WTC11 (cell line): ENCODE measurements around the gene M1AP. TPM values are rescaled to one million over a fixed set of nuclear protein-coding genes. Genes with fewer than 3 reads are reported as not detected.

Experiments
- ATAC-seq: fragments of 200-7000 bp; cut with Tn5 transposase; 2 replicates; pipeline ENCODE4 v1.10.0; 2021; ENCODE audit warnings: mild to moderate bottlenecking, moderate library complexity
- Bru-seq: library from RNA; stranded (reverse); fragments of 400-500 nt; gene quantifications from one replicate; lab custom pipeline; 2021; lab: Mats Ljungman, UMichigan
- CTCF ChIA-PET: fragments of 300-600 bp; sonication (Branson Sonifier 250); formaldehyde crosslinking; loops from one replicate; lab custom pipeline; 2021; ENCODE audit warnings: antibody characterized with exemption; lab: Charles Lee
- POLR2A ChIA-PET: fragments of 350-600 bp; sonication (Branson Sonifier 250); formaldehyde crosslinking; loops from one replicate; lab custom pipeline; 2021; ENCODE audit warnings: antibody characterized with exemption; lab: Charles Lee
- DNase-seq: peaks from one replicate; pipeline ENCODE4 v3.0.0; 2021; ENCODE audit warnings: low spot score
- H3K27ac Mint-ChIP-seq: 2 replicates; pipeline ENCODE4 v1.8.0; 2021; ENCODE audit warnings: mixed read lengths
- H3K27me3 Mint-ChIP-seq: 2 replicates; pipeline ENCODE4 v1.8.0; 2021; ENCODE audit warnings: low read depth, mild to moderate bottlenecking, moderate library complexity, mixed read lengths
- H3K36me3 Mint-ChIP-seq: 2 replicates; pipeline ENCODE4 v1.8.0; 2021; ENCODE audit warnings: mixed read lengths
- H3K4me1 Mint-ChIP-seq: 2 replicates; pipeline ENCODE4 v1.8.0; 2022; ENCODE audit warnings: mixed read lengths
- H3K4me3 Mint-ChIP-seq: 2 replicates; pipeline ENCODE4 v1.8.0; 2021; ENCODE audit warnings: mild to moderate bottlenecking, moderate library complexity, mixed read lengths
- H3K9me3 Mint-ChIP-seq: 2 replicates; pipeline ENCODE4 v1.8.0; 2021; ENCODE audit warnings: mixed read lengths
- AFF4 ChIP-seq: sonication (generic); formaldehyde crosslinking; IDR thresholded peaks from 2 replicates; pipeline ENCODE4 v1.8.1; 2023; ENCODE audit warnings: mild to moderate bottlenecking, missing genetic modification reagents, borderline replicate concordance
- CDX4 ChIP-seq: fragments of 250-450 bp; sonication (Bioruptor Pico); IDR thresholded peaks from 2 replicates; pipeline ENCODE4 v1.9.0; 2021; ENCODE audit warnings: moderate library complexity, mild to moderate bottlenecking, inconsistent platforms, borderline replicate concordance
- CREB1 ChIP-seq: sonication (generic); formaldehyde crosslinking; IDR thresholded peaks from 2 replicates; pipeline ENCODE4 v1.8.0; 2023; ENCODE audit warnings: mild to moderate bottlenecking, missing genetic modification reagents
- E2F5 ChIP-seq: sonication (generic); formaldehyde crosslinking; IDR thresholded peaks from 2 replicates; pipeline ENCODE4 v1.8.1; 2022; ENCODE audit warnings: mild to moderate bottlenecking, moderate library complexity, missing genetic modification reagents
- GTF2I ChIP-seq: fragments of 250-450 bp; sonication (Bioruptor Pico); conservative IDR thresholded peaks from 2 replicates; pipeline ENCODE4 v1.4.0; 2021; ENCODE audit warnings: mild to moderate bottlenecking
- JUN ChIP-seq: sonication (generic); formaldehyde crosslinking; IDR thresholded peaks from 2 replicates; pipeline ENCODE4 v1.8.0; 2023; ENCODE audit warnings: mild to moderate bottlenecking, missing genetic modification reagents
- NFE2L1 ChIP-seq: sonication (generic); formaldehyde crosslinking; IDR thresholded peaks from 2 replicates; pipeline ENCODE4 v1.8.1; 2023; ENCODE audit warnings: missing genetic modification reagents
- NFYB ChIP-seq: sonication (generic); formaldehyde crosslinking; conservative IDR thresholded peaks from 2 replicates; pipeline ENCODE4 v1.8.0; 2022; ENCODE audit warnings: low read depth, missing genetic modification reagents
- NR2C2 ChIP-seq: sonication (generic); formaldehyde crosslinking; IDR thresholded peaks from 2 replicates; pipeline ENCODE4 v1.8.0; 2022; ENCODE audit warnings: mild to moderate bottlenecking, missing genetic modification reagents
- OVOL2 ChIP-seq: fragments of 250-450 bp; sonication (Bioruptor Pico); IDR thresholded peaks from 2 replicates; pipeline ENCODE4 v1.9.0; 2021; ENCODE audit warnings: mild to moderate bottlenecking, borderline replicate concordance
- PRDM15 ChIP-seq: sonication (generic); formaldehyde crosslinking; IDR thresholded peaks from 2 replicates; pipeline ENCODE4 v1.8.0; 2022; ENCODE audit warnings: missing genetic modification reagents
- PREB ChIP-seq: sonication (generic); formaldehyde crosslinking; IDR thresholded peaks from 2 replicates; pipeline ENCODE4 v1.8.1; 2022; ENCODE audit warnings: mild to moderate bottlenecking, missing genetic modification reagents, moderate library complexity, borderline replicate concordance
- SOX15 ChIP-seq: fragments of 250-450 bp; sonication (Bioruptor Pico); IDR thresholded peaks from 2 replicates; pipeline ENCODE4 v1.9.0; 2021; ENCODE audit warnings: mild to moderate bottlenecking
- TCF7 ChIP-seq: sonication (generic); formaldehyde crosslinking; IDR thresholded peaks from 2 replicates; pipeline ENCODE4 v1.8.0; 2022; ENCODE audit warnings: mild to moderate bottlenecking, low read depth, missing genetic modification reagents, moderate library complexity
- USF2 ChIP-seq: sonication (generic); formaldehyde crosslinking; IDR thresholded peaks from 2 replicates; pipeline ENCODE4 v1.8.1; 2023; ENCODE audit warnings: mild to moderate bottlenecking, missing genetic modification reagents, moderate library complexity
- ZBTB21 ChIP-seq: sonication (generic); formaldehyde crosslinking; IDR thresholded peaks from 2 replicates; pipeline ENCODE4 v1.8.1; 2023; ENCODE audit warnings: mild to moderate bottlenecking, missing genetic modification reagents, borderline replicate concordance
- ZNF138 ChIP-seq: sonication (generic); formaldehyde crosslinking; conservative IDR thresholded peaks from 2 replicates; pipeline ENCODE4 v1.8.1; 2022; ENCODE audit warnings: mild to moderate bottlenecking, moderate library complexity, missing genetic modification reagents
- ZNF263 ChIP-seq: sonication (generic); formaldehyde crosslinking; IDR thresholded peaks from 2 replicates; pipeline ENCODE4 v1.8.1; 2022; ENCODE audit warnings: low read depth, mild to moderate bottlenecking, moderate library complexity, missing genetic modification reagents
- ZNF425 ChIP-seq: fragments of 250-450 bp; sonication (Bioruptor Pico); conservative IDR thresholded peaks from 2 replicates; pipeline ENCODE4 v1.9.0; 2021; ENCODE audit warnings: mild to moderate bottlenecking
- ZNF512 ChIP-seq: sonication (generic); formaldehyde crosslinking; IDR thresholded peaks from 2 replicates; pipeline ENCODE4 v1.8.1; 2022; ENCODE audit warnings: missing genetic modification reagents, borderline replicate concordance
- ZNF671 ChIP-seq: fragments of 250-450 bp; sonication (Bioruptor Pico); IDR thresholded peaks from 2 replicates; pipeline ENCODE4 v1.8.0; 2021; ENCODE audit warnings: mild to moderate bottlenecking
- long read RNA-seq, 3 experiments: library from RNA in 1 of 3; library from capped mRNA in 1 of 3; library from polyadenylated mRNA in 1 of 3; unstranded in 2 of 3; stranded (forward) in 1 of 3; transcript quantifications; one replicate each; pipeline ENCODE4 v2.0.0, GENCODE V29; 2021
- total RNA-seq: library from RNA; stranded (reverse); gene quantifications from 3 replicates; pipeline ENCODE4 v1.2.3, GENCODE V29; 2021

M1AP gene
- total RNA-seq (5.9 to 9.2 TPM (median 8.5 TPM) in 3 replicates), Bru-seq, nascent RNA (percentile 51 among the genes with signal in this experiment)
- long read RNA-seq, experiment 1, partial matches to known transcripts: 1 of 9 reads
- long read RNA-seq, experiment 1, other reads (novel, unspliced or antisense): 6 of 9 reads
- long read RNA-seq, experiment 2, partial matches to known transcripts: 2 of 5 reads
- long read RNA-seq, experiment 2, other reads (novel, unspliced or antisense): 3 of 5 reads
- long read RNA-seq, experiment 3, partial matches to known transcripts: 0 of 2 reads
- long read RNA-seq, experiment 3, other reads (novel, unspliced or antisense): 1 of 2 reads

- ATAC-seq (peak; percentile 92), DNase-seq (peak; percentile 76)
- H3K27me3 Mint-ChIP-seq: peaks cover 42% of the 10 kb centered on the region
- peaks cover 2% of the 10 kb centered on the region; the same call in 1 of the 2 replicates for H3K36me3 Mint-ChIP-seq
- ChIA-PET CTCF (interaction anchor here (1.0 to 1.4 kb wide), 3 partner anchors 14 to 76 kb away, joined by 4 to 5 read pairs (median 4); no protein-coding TSS in a partner anchor), POLR2A (interaction anchor here (0.9 kb wide), 1 partner anchor 187 kb away, joined by 3 read pairs; no protein-coding TSS in a partner anchor)
- peak within 1 kb of the TSS; percentile 63 for H3K4me3 Mint-ChIP-seq
- H3K4me1 Mint-ChIP-seq: peaks cover 19% of the 10 kb centered on the region
- H3K27ac Mint-ChIP-seq: no peak within 1 kb of the TSS
- H3K9me3 Mint-ChIP-seq: peaks cover 18% of the 10 kb centered on the region
- peak; percentile 72; the same call in 1 of the 2 replicates for TF ChIP-seq AFF4
- TF ChIP-seq ZNF671 (CRISPR knock-in tag): no peak
- TF ChIP-seq NFE2L1 (CRISPR knock-in tag): 0 out of 2 replicates have a peak, but pooled peaks have one; percentile 37
- TF ChIP-seq ZNF263 (CRISPR knock-in tag): peak; percentile 74; the same call in 1 of the 2 replicates
- TF ChIP-seq SOX15 (CRISPR knock-in tag): no peak
- no peak for TF ChIP-seq ZNF512 (CRISPR knock-in tag)
- TF ChIP-seq OVOL2 (CRISPR knock-in tag): no peak
- no peak for TF ChIP-seq ZNF425 (CRISPR knock-in tag)
- TF ChIP-seq PRDM15 (CRISPR knock-in tag): no peak
- TF ChIP-seq CREB1 (CRISPR knock-in tag): peak; percentile 70; the same call in 1 of the 2 replicates
- 0 out of 2 replicates have a peak, but pooled peaks have one; percentile 68 for TF ChIP-seq ZNF138 (CRISPR knock-in tag)
- TF ChIP-seq E2F5: peak; percentile 82
- TF ChIP-seq CDX4: no peak
- peak; percentile 86; the same call in 1 of the 2 replicates for TF ChIP-seq ZBTB21 (CRISPR knock-in tag)
- no peak for TF ChIP-seq TCF7
- TF ChIP-seq NR2C2 (CRISPR knock-in tag): no peak
- no peak for TF ChIP-seq PREB (CRISPR knock-in tag)
- TF ChIP-seq JUN (CRISPR knock-in tag): no peak
- no peak; the same call in 1 of the 2 replicates for TF ChIP-seq NFYB
- no peak for TF ChIP-seq GTF2I
- 0 out of 2 replicates have a peak, but pooled peaks have one; percentile 39 for TF ChIP-seq USF2 (CRISPR knock-in tag)
Observed at GRCh38 chr2:74648009-74648443, at the start of gene M1AP. Gene M1AP (minus strand): TSS chr2:74648330. CDS start chr2:74640275, 8,055 bp downstream.
